Stimulated activated CD4-positive, alpha-beta T cell treated with anti-CD3 and anti-CD28 coated beads, TNF-alpha, amount 100 ng/mL, for 1 hour (primary cell): ENCODE measurements around the gene PYROXD2.
A peak's percentile ranks its signal among the peaks of the same experiment; 100 is the strongest.

Experiments
- DNase-seq, 3 donors: peaks; one replicate each; pipeline ENCODE4 v3.0.0-alpha.2; 2020; ENCODE audit warnings: low read depth in 3 of 3, low spot score in 1 of 3

Gene PYROXD2

DNA sequence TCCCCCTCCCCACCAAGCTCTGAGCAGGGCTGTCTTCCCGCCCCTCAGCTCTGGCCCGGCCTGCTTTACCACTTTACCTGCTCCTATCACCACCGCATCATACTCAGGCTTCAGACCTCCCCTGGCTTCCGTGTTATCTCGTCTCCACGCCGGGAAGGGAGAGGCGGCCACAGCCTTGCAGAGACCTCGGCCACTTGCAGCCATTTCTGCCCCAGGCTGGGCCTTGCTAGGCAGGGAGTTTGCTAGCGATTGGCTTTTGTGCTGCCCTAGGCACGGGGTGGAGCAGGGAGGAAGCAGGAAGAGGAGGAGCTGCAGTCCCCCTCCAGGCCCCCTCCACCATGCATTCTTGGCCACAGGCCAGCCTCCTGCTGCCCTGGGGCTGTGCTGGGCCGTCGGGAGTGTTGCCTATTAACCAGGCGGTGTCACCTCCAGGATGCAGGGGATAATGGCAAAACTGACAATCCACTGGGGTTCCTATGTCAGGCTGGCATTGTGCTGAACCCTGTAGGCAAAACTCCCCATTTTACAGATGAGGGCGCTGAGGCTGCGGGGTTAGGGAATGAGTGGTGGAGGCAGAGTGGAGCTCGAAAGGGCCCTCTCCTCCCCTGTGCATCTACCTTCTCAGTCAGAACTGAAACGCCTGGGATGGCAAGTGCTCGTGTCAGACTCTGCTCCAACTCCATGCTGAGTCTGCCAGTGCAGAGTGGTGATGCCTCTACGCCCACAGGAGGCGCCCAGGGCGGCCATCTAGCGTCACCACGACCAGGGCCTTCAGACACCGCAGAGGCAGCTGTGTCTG is at the start of gene PYROXD2:
TSS of gene PYROXD2 (minus strand) at position 251 of the 799 bp plus-strand sequence. CDS start at position 204, 47 bp downstream.
- DNase-seq = peak in 2 of 3 donors; percentile 9 to 13

DNA sequence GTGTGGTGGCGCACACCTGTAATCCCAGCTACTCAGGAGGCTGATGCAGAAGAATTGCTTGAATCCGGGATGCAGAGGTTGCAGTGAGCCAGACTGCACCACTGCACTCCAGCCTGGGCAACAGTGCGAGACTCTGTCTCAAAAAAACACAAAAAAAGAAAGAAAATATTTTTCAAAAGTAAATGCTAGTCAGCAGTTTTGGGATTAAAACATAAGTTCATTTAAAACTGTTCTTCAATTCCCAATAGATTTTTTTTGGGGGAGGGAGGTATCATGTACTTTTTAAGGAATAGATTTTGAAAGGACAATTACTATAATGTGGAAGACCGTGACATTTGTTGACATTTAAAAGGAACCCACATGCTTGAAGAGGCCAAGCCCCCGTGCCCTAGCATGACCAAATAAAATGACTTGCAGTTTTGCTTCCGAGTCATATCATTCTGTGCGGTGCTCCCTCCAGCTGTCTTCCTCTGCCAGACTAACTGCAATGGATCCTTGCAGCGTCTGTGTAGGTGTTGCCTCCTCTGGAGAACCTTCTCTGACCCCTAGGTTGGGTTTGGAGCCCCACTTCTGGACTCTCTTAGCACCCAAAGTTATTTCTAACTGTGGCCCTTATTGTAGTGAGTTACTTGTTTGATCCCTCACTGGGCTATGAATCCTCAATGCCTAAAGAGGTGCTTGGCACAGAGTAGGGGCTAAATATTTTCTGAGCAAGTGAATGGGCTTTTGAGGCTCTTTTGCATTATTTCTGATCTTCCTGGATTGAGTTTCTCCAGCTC is 49.2 kb upstream of the PYROXD2 start:
- DNase-seq = no peak

GRCh38 chr10:98463016-98463415 is 48.0 kb upstream of the PYROXD2 start:
- DNase-seq = no peak

GRCh38 chr10:98461500-98461842 is 46.5 kb upstream of the PYROXD2 start:
- no peak for DNase-seq

DNA sequence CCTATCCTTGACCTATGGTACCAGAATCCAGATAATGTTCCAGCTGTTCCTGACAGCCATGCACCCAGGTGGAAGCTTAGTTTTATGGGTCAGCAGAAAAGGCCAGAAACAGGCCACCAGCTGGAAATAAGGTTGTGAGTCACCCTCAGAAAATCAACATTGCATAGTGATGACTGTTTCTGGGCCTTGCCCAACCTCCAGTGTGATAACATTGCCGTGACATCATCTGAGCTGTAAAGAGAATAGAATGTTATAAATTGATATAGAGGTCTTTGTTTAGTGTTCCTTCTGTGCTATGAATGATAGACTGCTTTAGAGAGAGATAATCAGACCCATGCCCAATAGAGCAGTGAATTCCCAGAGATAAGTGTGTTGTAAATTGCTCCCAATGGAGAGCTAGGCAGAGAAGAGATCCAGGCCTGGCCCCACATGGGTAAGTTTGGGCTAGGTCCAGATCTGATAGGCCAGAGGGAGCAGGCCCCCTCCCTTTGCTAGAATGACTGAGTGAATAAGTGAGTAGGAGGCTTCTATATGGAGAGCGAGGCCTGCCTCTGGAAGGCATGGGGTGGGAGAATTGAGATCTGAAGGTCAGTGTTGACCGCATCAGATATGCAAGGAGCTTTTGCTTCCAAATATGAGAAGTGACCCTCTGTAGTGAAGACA is 46.0 kb upstream of the PYROXD2 start:
- no peak for DNase-seq

- no peak for DNase-seq
Observed at GRCh38 chr10:98458809-98459784, 44.1 kb upstream of the PYROXD2 start.

- DNase-seq = no peak
Observed at GRCh38 chr10:98457721-98458120, 42.7 kb upstream of the PYROXD2 start.

- no peak for DNase-seq
Observed at GRCh38 chr10:98456686-98457482, 41.9 kb upstream of the PYROXD2 start.

DNA sequence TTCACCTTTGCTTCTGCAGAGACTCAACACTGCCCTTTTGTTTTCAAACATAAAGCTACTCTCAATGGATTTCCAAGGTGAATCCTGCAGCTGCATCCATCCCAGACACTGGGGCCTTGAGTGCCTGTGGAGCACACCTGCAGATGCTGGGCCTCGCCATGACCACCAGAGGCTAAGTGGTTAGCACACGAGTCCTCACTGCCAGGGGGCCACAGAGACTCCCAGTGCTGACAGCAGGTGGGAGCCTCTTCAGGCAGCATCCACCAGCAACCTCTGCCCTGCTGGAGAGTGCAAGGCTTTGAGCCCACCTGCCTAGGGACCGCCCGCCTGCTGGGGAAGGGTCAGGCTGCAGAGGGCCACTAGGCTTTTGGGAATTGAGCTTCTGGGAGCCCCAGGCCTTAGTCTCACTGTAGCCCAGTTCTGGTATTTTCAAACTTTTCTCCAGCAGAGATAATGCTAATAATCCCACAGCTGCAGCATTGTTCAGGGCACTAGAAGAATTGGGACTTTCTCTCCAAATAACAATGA is 41.1 kb upstream of the PYROXD2 start:
- no peak for DNase-seq

GRCh38 chr10:98453729-98454128 is 38.7 kb upstream of the PYROXD2 start:
- no peak for DNase-seq

DNA sequence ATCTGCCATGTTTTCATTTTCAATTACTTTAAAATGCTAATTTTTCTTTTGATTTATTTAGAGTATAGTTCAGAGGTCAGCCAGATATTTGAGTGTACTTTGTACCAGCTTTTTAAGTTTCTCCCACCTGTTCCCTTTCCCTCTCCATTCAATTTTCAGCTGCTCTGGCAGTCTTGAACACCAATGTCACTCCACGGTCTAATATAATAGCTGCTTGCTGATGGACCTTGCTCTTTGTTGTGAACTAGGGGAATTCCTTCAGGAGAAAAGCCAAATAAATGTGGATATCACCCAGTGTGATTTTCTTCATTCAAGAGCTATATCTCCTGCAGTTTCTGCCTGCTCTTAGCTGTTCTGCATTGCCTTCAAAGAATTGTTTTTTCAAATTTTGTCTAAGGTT is 35.6 kb upstream of the PYROXD2 start:
- DNase-seq = no peak

DNA sequence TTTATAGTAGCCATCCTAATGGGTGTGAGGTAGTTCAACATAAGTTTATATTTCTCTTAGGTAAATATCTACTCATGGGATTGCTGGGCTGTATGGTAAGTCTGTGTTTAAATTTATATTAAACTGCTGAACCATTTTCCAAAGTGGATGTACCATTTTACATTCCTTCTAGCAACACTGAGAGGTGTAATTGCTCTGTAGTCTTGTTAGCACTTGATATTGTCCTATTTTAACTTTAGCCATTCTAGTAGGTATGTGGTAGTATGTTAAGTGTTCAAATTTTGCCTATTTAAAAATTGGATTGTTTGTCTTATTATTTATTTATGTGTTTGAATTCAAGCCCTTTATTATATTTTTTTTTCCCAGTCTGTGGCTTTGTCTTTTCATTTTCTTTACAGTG is 34.3 kb upstream of the PYROXD2 start:
- no peak for DNase-seq

- DNase-seq = peak; percentile 52 to 80 (median 62)
Observed at GRCh38 chr10:98446661-98447221, 31.8 kb upstream of the PYROXD2 start, which contains the start of gene HPS1. Gene HPS1, minus strand, starts transcription at chr10:98446935. Its CDS starts 3,695 bp downstream, at chr10:98443240.

DNA sequence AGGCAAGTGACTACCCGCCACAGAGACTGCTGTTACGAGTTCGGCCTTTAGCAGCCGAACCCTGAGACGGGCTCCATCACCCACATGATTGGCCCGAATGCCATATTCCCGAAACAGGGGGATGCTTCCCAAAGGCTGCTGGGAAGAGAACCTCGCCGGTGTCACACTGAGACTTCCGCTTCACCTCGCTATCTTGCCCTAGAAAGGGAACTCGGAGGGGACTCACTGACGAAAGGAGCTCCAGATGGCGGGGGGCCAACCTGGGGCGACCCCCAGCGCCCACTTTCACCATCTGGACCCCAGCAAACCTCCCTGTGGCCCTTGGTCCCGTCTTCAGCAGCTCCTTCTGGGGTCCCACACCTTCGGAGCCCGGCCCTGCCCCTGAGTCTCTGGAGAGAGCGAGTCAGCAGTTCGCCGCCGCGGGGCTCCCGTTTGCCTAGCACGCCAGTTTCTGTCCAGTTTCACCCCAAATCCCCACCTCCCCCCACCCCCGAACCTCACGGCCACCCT is 31.2 kb upstream of the PYROXD2 start:
- peak in 1 of 3 donors; percentile 28 for DNase-seq

GRCh38 chr10:98445200-98445812 is 30.3 kb upstream of the PYROXD2 start:
- no peak for DNase-seq

GRCh38 chr10:98444314-98445006 is 29.5 kb upstream of the PYROXD2 start:
- DNase-seq = no peak

DNA sequence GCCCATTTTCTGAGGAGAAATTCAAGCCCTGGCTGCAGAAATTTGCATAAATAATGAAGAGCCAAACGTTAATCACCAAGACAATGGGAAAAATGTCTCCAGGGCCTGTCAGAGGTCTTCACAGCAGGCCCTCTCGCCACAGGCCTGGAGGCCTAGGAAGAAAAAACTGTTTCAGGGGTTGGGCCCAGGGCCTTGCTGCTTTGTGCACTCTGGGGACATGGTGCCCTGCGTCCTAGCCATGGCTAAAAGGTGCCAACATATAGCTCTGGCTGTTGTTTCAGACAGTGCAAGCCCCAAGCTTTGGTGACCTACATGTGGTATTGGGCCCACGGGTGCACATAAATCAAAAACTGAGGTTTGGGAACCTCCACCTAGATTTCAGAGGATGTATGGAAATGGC is 23.7 kb upstream of the PYROXD2 start:
- DNase-seq = no peak

- no peak for DNase-seq
Observed at GRCh38 chr10:98436704-98437103, 21.7 kb upstream of the PYROXD2 start.
